GM12878 (cell line): Measurements from ENCODE around the gene TRIM69. TPM values are rescaled to one million over a fixed set of nuclear protein-coding genes. Genes with fewer than 3 reads are reported as not detected.

Experiments
- ATAC-seq: fragments of 200-7000 bp; cut with Tn5 transposase; 3 replicates; pipeline ENCODE4 v1.9.1; 2020; ENCODE audit warnings: mild to moderate bottlenecking, moderate library complexity
- BruUV-seq: library from RNA; stranded (reverse); fragments of 400-500 nt; replicated peaks from 2 replicates; lab custom pipeline; 2021; lab: Mats Ljungman, UMichigan
- CTCF ChIA-PET: fragments of 300-600 bp; sonication (Branson Sonifier 250); formaldehyde crosslinking; extraction: SDS; loops from one replicate; lab custom pipeline; 2021; ENCODE audit warnings: inconsistent platforms; lab: Yijun Ruan, JAX
- POLR2A ChIA-PET: fragments of 350-600 bp; formaldehyde crosslinking; extraction: SDS; loops from one replicate; lab custom pipeline; 2021; ENCODE audit warnings: inconsistent platforms; lab: Charles Lee
- RAD21 ChIA-PET: fragments of 300-600 bp; sonication (Branson Sonifier 250); formaldehyde crosslinking; loops from one replicate; lab custom pipeline; 2023; ENCODE audit warnings: antibody characterized with exemption; ENCODE audit not compliant: unreplicated experiment; lab: Charles Lee
- SMC1A ChIA-PET: fragments of 300-600 bp; sonication (Branson Sonifier 250); formaldehyde crosslinking; loops from one replicate; lab custom pipeline; 2023; ENCODE audit not compliant: unreplicated experiment, uncharacterized antibody; lab: Charles Lee
- DNase-seq: peaks from one replicate; pipeline ENCODE4 v3.0.0-alpha.2; 2011; ENCODE audit warnings: low read depth, low spot score
- FAIRE-seq: peaks from 3 replicates; lab custom pipeline; 2011; peaks lifted over from hg19 to GRCh38; lab: Jason Lieb, UNC
- H2AFZ ChIP-seq: 2 replicates; pipeline ENCODE4 v1.6.0; 2011; ENCODE audit warnings: low read depth, low read length, control low read depth; ENCODE audit not compliant: control insufficient read depth
- H3K27ac ChIP-seq: 2 replicates; pipeline ENCODE4 v1.5.1; 2011; ENCODE audit warnings: control low read depth; ENCODE audit not compliant: control insufficient read depth, insufficient read depth
- H3K27me3 ChIP-seq, 2 experiments: replicated peaks in 1 of 2; 2 replicates each; pipeline versions ENCODE4 v1.6.0 to v1.6.1; 2011; ENCODE audit warnings: low read length in 1 of 2; ENCODE audit not compliant: control insufficient read depth in 2 of 2, insufficient read depth in 2 of 2
- H3K36me3 ChIP-seq, 2 experiments: 2 replicates each; pipeline ENCODE4 v1.5.1; 2011; ENCODE audit warnings: low read length in 1 of 2; ENCODE audit not compliant: control insufficient read depth in 2 of 2, insufficient read depth in 2 of 2
- H3K4me1 ChIP-seq: 2 replicates; pipeline ENCODE4 v1.6.1; 2011; ENCODE audit warnings: mild to moderate bottlenecking, low read length, moderate library complexity, mixed read lengths; ENCODE audit not compliant: control insufficient read depth, insufficient read depth
- H3K4me2 ChIP-seq: 2 replicates; pipeline ENCODE4 v1.6.0; 2011; ENCODE audit warnings: control low read depth; ENCODE audit not compliant: control insufficient read depth, insufficient read depth
- H3K4me3 ChIP-seq: fragments of 200-600 bp; sonication (generic); 2 replicates; pipeline ENCODE4 v1.5.1; 2016
- H3K79me2 ChIP-seq: 2 replicates; pipeline ENCODE4 v1.6.0; 2011; ENCODE audit warnings: low read length; ENCODE audit not compliant: control insufficient read depth, insufficient read depth
- H3K9ac ChIP-seq: 2 replicates; pipeline ENCODE4 v1.8.0; 2011; ENCODE audit warnings: low read length, control low read depth, mixed read lengths; ENCODE audit not compliant: control insufficient read depth, insufficient read depth
- H3K9me3 ChIP-seq: replicated peaks from 3 replicates; pipeline ENCODE4 v1.5.1; 2011; ENCODE audit warnings: mild to moderate bottlenecking, low read length; ENCODE audit not compliant: control insufficient read depth, insufficient read depth
- H4K20me1 ChIP-seq: 2 replicates; pipeline ENCODE4 v1.6.0; 2011; ENCODE audit not compliant: control insufficient read depth, insufficient read depth
- CHD2 ChIP-seq: IDR thresholded peaks from 2 replicates; pipeline ENCODE4 v1.6.1; 2011; ENCODE audit warnings: low read depth, low read length, improper control_type of control experiment, borderline replicate concordance
- IRF4 ChIP-seq: IDR thresholded peaks from 2 replicates; pipeline ENCODE4 v1.6.1; 2011; ENCODE audit warnings: low read depth, low read length
- MYC ChIP-seq: IDR thresholded peaks from 2 replicates; pipeline ENCODE4 v1.6.1; 2011; ENCODE audit warnings: mild to moderate bottlenecking, low read length, moderate library complexity, inconsistent platforms; ENCODE audit not compliant: insufficient read depth, insufficient replicate concordance, insufficient read length, severe bottlenecking
- POLR2AphosphoS2 ChIP-seq: IDR thresholded peaks from 2 replicates; pipeline ENCODE4 v1.6.1; 2011; ENCODE audit warnings: low read depth, mild to moderate bottlenecking, low read length, improper control_type of control experiment, moderate library complexity
- RAD51 ChIP-seq: fragments of 450-650 bp; IDR thresholded peaks from 2 replicates; pipeline ENCODE4 v1.6.1; 2016; ENCODE audit warnings: moderate library complexity, mild to moderate bottlenecking, inconsistent platforms
- REST ChIP-seq: IDR thresholded peaks from 2 replicates; pipeline ENCODE4 v1.6.1; 2012; ENCODE audit warnings: mild to moderate bottlenecking, low read depth, low read length
- SUZ12 ChIP-seq: fragments of 200-600 bp; sonication (generic); IDR thresholded peaks from one replicate; pipeline ENCODE4 v1.6.1; 2018; ENCODE audit warnings: antibody characterized with exemption, mild to moderate bottlenecking; ENCODE audit not compliant: unreplicated experiment
- WGBS: methylation state at CpG from one replicate; pipeline ENCODE4 v1.1.6; 2016; ENCODE audit warnings: low lambda C conversion rate; ENCODE audit not compliant: insufficient replicate concordance, insufficient coverage; ENCODE audit errors: missing lambda C conversion rate; 5-methylcytosine and 5-hydroxymethylcytosine counted together
- in situ Hi-C: fragments of 300-500 bp; cut with MboI; formaldehyde crosslinking; loops from 9 replicates; pipeline ENCODE4 v1.14.3; 2018; ENCODE audit warnings: mixed read lengths
- intact Hi-C: fragments of 100-400 bp; cut with micrococcal nuclease; formaldehyde crosslinking; loops from one replicate; pipeline ENCODE4 v1.14.2; 2022; ENCODE audit not compliant: unreplicated experiment
- polyA plus RNA-seq, 11 experiments: library from polyadenylated mRNA; depleted of rRNA in 4 of 11; unstranded in 6 of 11; stranded (reverse) in 5 of 11; fragments of >200 nt; fragmentation: Nextera tagmentation in 4 of 11; fragmentation: Illumina TruSeq in 1 of 11; extraction: Ambion mirVana in 4 of 11; extraction: Trizol in 1 of 11; gene quantifications; 1 replicate in 1 of 11; 2 replicates in 10 of 11; pipeline versions ENCODE4 v1.2.1 to v1.2.3, GENCODE V29; 2011 to 2016; ENCODE audit warnings: inconsistent platforms in 2 of 11, missing spikeins in 2 of 11, low read depth in 1 of 11
- total RNA-seq, 4 experiments: library from RNA; depleted of rRNA in 3 of 4; stranded (reverse); fragments of >200 nt in 3 of 4; fragmentation: Illumina TruSeq in 1 of 4; extraction: Trizol in 1 of 4; gene quantifications; 2 replicates each; pipeline versions ENCODE4 v1.2.1 to v1.2.3, GENCODE V29; 2013 to 2021
- TF ChIP-seq, protein P1 (sequence below): fragments of 150-350 bp; IDR thresholded peaks from 2 replicates; pipeline ENCODE4 v1.6.1; 2016; ENCODE audit warnings: low read depth, low read length
- TF ChIP-seq, protein P2 (sequence below): IDR thresholded peaks from 2 replicates; pipeline ENCODE4 v1.6.1; 2012; ENCODE audit warnings: improper control_type of control experiment, low read depth, low read length; ENCODE audit not compliant: insufficient replicate concordance

The TRIM69 gene
- total and polyA plus RNA-seq, 10 of the 15 experiments (the other 5 are each of a cell fraction or from before 2014, with no cell fraction given), result 11.2 to 52.7 (median 37.8) TPM

GRCh38 chr15:44763848-44764247 lies 27.5 kb downstream of the TRIM69 start:
- Histone ChIP-seq H3K4me3 (no peak overlapping the region), H3K9ac (no peak overlapping the region), H4K20me1 (no peaks in the 10 kb centered on the region), H3K79me2 (no peaks in the 10 kb centered on the region), H3K9me3 (no peaks in the 10 kb centered on the region), H3K36me3 (no peaks in the 10 kb centered on the region; a peak in 1 of 4 replicates), H2AFZ (no peak overlapping the region), H3K4me2 (no peak overlapping the region), H3K27me3 (no peaks in the 10 kb centered on the region), H3K27ac (no peak overlapping the region), H3K4me1 (no peaks in the 10 kb centered on the region)
- in situ Hi-C loops, result no loop called here
- no TSS peak for BruUV-seq
- intact Hi-C loops, result no loop called here
- ATAC-seq (no peak), DNase-seq (no peak), FAIRE-seq (no peak)
- ChIA-PET SMC1A (no interaction called here), RAD21 (no interaction called here), CTCF (no interaction called here), POLR2A (no interaction called here)
- 38% methylated on average over 3 of the region's 3 CpGs for WGBS
- TF ChIP-seq SUZ12, result no peak
- no peak for TF ChIP-seq RAD51
- TF ChIP-seq, protein P1, sequence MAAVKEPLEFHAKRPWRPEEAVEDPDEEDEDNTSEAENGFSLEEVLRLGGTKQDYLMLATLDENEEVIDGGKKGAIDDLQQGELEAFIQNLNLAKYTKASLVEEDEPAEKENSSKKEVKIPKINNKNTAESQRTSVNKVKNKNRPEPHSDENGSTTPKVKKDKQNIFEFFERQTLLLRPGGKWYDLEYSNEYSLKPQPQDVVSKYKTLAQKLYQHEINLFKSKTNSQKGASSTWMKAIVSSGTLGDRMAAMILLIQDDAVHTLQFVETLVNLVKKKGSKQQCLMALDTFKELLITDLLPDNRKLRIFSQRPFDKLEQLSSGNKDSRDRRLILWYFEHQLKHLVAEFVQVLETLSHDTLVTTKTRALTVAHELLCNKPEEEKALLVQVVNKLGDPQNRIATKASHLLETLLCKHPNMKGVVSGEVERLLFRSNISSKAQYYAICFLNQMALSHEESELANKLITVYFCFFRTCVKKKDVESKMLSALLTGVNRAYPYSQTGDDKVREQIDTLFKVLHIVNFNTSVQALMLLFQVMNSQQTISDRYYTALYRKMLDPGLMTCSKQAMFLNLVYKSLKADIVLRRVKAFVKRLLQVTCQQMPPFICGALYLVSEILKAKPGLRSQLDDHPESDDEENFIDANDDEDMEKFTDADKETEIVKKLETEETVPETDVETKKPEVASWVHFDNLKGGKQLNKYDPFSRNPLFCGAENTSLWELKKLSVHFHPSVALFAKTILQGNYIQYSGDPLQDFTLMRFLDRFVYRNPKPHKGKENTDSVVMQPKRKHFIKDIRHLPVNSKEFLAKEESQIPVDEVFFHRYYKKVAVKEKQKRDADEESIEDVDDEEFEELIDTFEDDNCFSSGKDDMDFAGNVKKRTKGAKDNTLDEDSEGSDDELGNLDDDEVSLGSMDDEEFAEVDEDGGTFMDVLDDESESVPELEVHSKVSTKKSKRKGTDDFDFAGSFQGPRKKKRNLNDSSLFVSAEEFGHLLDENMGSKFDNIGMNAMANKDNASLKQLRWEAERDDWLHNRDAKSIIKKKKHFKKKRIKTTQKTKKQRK, result no peak
- no peak for TF ChIP-seq REST
- TF ChIP-seq, protein P2, sequence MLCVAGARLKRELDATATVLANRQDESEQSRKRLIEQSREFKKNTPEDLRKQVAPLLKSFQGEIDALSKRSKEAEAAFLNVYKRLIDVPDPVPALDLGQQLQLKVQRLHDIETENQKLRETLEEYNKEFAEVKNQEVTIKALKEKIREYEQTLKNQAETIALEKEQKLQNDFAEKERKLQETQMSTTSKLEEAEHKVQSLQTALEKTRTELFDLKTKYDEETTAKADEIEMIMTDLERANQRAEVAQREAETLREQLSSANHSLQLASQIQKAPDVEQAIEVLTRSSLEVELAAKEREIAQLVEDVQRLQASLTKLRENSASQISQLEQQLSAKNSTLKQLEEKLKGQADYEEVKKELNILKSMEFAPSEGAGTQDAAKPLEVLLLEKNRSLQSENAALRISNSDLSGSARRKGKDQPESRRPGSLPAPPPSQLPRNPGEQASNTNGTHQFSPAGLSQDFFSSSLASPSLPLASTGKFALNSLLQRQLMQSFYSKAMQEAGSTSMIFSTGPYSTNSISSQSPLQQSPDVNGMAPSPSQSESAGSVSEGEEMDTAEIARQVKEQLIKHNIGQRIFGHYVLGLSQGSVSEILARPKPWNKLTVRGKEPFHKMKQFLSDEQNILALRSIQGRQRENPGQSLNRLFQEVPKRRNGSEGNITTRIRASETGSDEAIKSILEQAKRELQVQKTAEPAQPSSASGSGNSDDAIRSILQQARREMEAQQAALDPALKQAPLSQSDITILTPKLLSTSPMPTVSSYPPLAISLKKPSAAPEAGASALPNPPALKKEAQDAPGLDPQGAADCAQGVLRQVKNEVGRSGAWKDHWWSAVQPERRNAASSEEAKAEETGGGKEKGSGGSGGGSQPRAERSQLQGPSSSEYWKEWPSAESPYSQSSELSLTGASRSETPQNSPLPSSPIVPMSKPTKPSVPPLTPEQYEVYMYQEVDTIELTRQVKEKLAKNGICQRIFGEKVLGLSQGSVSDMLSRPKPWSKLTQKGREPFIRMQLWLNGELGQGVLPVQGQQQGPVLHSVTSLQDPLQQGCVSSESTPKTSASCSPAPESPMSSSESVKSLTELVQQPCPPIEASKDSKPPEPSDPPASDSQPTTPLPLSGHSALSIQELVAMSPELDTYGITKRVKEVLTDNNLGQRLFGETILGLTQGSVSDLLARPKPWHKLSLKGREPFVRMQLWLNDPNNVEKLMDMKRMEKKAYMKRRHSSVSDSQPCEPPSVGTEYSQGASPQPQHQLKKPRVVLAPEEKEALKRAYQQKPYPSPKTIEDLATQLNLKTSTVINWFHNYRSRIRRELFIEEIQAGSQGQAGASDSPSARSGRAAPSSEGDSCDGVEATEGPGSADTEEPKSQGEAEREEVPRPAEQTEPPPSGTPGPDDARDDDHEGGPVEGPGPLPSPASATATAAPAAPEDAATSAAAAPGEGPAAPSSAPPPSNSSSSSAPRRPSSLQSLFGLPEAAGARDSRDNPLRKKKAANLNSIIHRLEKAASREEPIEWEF, result no peak
- no peak for TF ChIP-seq POLR2AphosphoS2
- no peak for TF ChIP-seq MYC
- TF ChIP-seq CHD2, result no peak
- no peak for TF ChIP-seq IRF4
